ENCODE results near the gene VPS51.
A peak's percentile ranks its signal among the peaks of the same experiment; 100 is the strongest.

DNA sequence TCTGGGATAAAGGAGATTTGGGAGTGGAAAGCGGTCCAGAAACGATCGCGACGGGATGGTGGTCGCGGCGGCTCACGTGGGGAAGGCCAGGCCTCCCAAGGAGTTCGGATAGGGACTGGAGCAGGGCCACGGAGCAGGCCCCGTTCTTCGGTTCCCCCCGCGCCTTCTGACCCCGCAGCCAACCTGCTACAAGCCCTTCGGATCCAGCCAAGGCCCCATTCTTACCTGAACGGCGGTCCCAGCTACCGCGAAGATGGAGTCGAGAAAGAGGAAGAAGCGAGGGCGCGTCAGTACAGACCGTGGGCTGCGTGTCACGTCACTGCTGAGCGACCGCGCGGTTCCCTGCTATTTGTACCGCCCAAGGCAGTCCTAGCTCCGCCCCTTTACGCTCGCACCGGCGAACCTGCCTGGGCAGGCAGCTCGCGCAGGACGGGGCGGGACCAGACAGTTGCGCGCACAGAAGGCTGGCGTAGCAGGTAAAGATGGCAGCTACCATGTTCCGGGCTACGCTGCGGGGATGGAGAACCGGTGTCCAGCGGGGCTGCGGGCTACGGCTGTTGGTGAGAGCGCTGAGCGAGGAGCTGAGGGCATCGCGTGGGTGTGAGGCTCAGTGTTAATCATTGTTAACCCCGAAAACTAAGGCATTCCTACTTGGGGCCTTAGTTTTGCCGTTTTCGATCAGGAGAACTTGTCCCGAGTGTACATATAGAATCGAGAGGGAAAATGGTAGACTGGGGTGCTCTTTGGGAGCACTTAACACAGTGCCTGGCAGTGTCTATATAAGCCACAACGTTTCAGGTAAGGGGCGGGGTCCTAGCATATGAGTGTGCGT lies 26.1 kb downstream of the VPS51 start, which contains the start of the genes FAU and MRPL49:
- TF ChIP-seq, protein P1, sequence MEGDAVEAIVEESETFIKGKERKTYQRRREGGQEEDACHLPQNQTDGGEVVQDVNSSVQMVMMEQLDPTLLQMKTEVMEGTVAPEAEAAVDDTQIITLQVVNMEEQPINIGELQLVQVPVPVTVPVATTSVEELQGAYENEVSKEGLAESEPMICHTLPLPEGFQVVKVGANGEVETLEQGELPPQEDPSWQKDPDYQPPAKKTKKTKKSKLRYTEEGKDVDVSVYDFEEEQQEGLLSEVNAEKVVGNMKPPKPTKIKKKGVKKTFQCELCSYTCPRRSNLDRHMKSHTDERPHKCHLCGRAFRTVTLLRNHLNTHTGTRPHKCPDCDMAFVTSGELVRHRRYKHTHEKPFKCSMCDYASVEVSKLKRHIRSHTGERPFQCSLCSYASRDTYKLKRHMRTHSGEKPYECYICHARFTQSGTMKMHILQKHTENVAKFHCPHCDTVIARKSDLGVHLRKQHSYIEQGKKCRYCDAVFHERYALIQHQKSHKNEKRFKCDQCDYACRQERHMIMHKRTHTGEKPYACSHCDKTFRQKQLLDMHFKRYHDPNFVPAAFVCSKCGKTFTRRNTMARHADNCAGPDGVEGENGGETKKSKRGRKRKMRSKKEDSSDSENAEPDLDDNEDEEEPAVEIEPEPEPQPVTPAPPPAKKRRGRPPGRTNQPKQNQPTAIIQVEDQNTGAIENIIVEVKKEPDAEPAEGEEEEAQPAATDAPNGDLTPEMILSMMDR (IDR thresholded peaks at IDR 0.05), result peak in 1 of 5 experiments; percentile 27
- TF ChIP-seq EP300 (IDR thresholded peaks at IDR 0.05), result peak; percentile 77 to 98

Measured in tibial nerve (tissue), 4 donors.